Stimulated activated CD4-positive, alpha-beta T cell treated with anti-CD3 and anti-CD28 coated beads, Interleukin-12 subunit alpha, Interleukin-12 subunit beta, amount 100 ng/mL, for 24 hours (primary cell): ENCODE measurements around the gene LAGE3.
A peak's percentile ranks its signal among the peaks of the same experiment; 100 is the strongest.

Experiments
- DNase-seq, 2 experiments: peaks; one replicate each; pipeline ENCODE4 v3.0.0-alpha.2; 2020; ENCODE audit warnings: low read depth in 2 of 2

Gene LAGE3

GRCh38 chrX:154435171-154435733 lies 43.8 kb downstream of the LAGE3 start:
- DNase-seq, result no peak

GRCh38 chrX:154434394-154435168 lies 44.5 kb downstream of the LAGE3 start:
- DNase-seq, result no peak

- DNase-seq, result no peak
Observed at GRCh38 chrX:154433605-154434004, 45.5 kb downstream of the LAGE3 start.

- no peak for DNase-seq
Observed at GRCh38 chrX:154432210-154432609, 46.9 kb downstream of the LAGE3 start.

- DNase-seq, result no peak
Observed at GRCh38 chrX:154431341-154431740, 47.7 kb downstream of the LAGE3 start.

GRCh38 chrX:154430916-154431315 lies 48.2 kb downstream of the LAGE3 start:
- DNase-seq, result no peak

GRCh38 chrX:154430479-154430878 lies 48.6 kb downstream of the LAGE3 start:
- DNase-seq, result no peak

GRCh38 chrX:154429711-154430110 lies 49.4 kb downstream of the LAGE3 start:
- no peak for DNase-seq

- peak; percentile 70 to 84 for DNase-seq
Observed at GRCh38 chrX:154428176-154429171, 50.6 kb downstream of the LAGE3 start, which contains the start of gene ATP6AP1. ATP6AP1 (plus strand) TSS chrX:154428677; CDS start chrX:154428693, 16 bp downstream.
